Measurements from ENCODE around the gene ZNF662. TPM values are rescaled to one million over a fixed set of nuclear protein-coding genes. Genes with fewer than 3 reads are reported as not detected.

ZNF662 gene
- 10 to 100 TPM in 2 of 3 donors, 1 to 10 TPM in 1; 6.7 to 14.4 (median 13.6) TPM for total RNA-seq
- long read RNA-seq, donor 1, partial matches to known transcripts, result 0 of 1 reads
- long read RNA-seq, donor 1, other reads (novel, unspliced or antisense), result 1 of 1 reads
- long read RNA-seq, donor 2, partial matches to known transcripts, result 0 of 3 reads
- long read RNA-seq, donor 2, other reads (novel, unspliced or antisense), result 3 of 3 reads

- Histone ChIP-seq H3K4me3 (peak within 1 kb of the TSS; percentile 35), H3K9me3 (no peaks in the 10 kb centered on the region), H3K36me3 (ENCODE audit: low read depth) (no peaks in the 10 kb centered on the region), H3K4me1 (ENCODE audit: low read depth) (no peaks in the 10 kb centered on the region)
- intact Hi-C loops (cut with DNase I, micrococcal nuclease), result no loop called here
- DNase-seq (peak; percentile 54 to 70 (median 55)), ATAC-seq (peak; percentile 91)
- TF ChIP-seq CTCF (IDR thresholded peaks at IDR 0.05), result no peak
These were observed at the start of gene ZNF662 for GRCh38 chr3:42906070-42906847. TSS of gene ZNF662 (plus strand) at chr3:42906142. CDS start at chr3:42908115, 1,973 bp downstream.

GRCh38 chr3:42856544-42856943, 49.4 kb upstream of the ZNF662 start:
- Histone ChIP-seq H3K9me3 (no peaks in the 10 kb centered on the region), H3K4me3 (no peak overlapping the region), H3K36me3 (ENCODE audit: low read depth) (no peaks in the 10 kb centered on the region), H3K4me1 (ENCODE audit: low read depth) (no peaks in the 10 kb centered on the region)
- no peak for DNase-seq
- no peak for ATAC-seq
- intact Hi-C loops (cut with DNase I, micrococcal nuclease), result no loop called here
- TF ChIP-seq CTCF (IDR thresholded peaks at IDR 0.05), result no peak

- no peak for DNase-seq
- intact Hi-C loops (cut with DNase I, micrococcal nuclease), result no loop called here
- Histone ChIP-seq H3K36me3 (ENCODE audit: low read depth) (no peaks in the 10 kb centered on the region), H3K4me1 (ENCODE audit: low read depth) (no peaks in the 10 kb centered on the region), H3K4me3 (no peak overlapping the region), H3K9me3 (no peaks in the 10 kb centered on the region)
- no peak for TF ChIP-seq CTCF (IDR thresholded peaks at IDR 0.05)
- ATAC-seq, result no peak
These were observed 41.5 kb upstream of the ZNF662 start for GRCh38 chr3:42864321-42864950.

- no peaks in the 10 kb centered on the region for H3K9me3 ChIP-seq
- no peak for TF ChIP-seq CTCF (IDR thresholded peaks at IDR 0.05)
- ATAC-seq (no peak), DNase-seq (no peak)
- intact Hi-C loops (cut with DNase I, micrococcal nuclease), result no loop called here
- H3K4me3 ChIP-seq, result no peak overlapping the region
- H3K4me1 ChIP-seq (ENCODE audit: low read depth), result no peaks in the 10 kb centered on the region
- no peaks in the 10 kb centered on the region for H3K36me3 ChIP-seq (ENCODE audit: low read depth)
These were observed 40.7 kb upstream of the ZNF662 start for GRCh38 chr3:42865256-42865655.

- no peaks in the 10 kb centered on the region for H3K4me1 ChIP-seq (ENCODE audit: low read depth)
- no peak for ATAC-seq
These were observed 38.8 kb upstream of the ZNF662 start for GRCh38 chr3:42867138-42867537.

More at GRCh38 chr3:42867138-42867537, 38.8 kb upstream of the ZNF662 start:
- no peaks in the 10 kb centered on the region for H3K36me3 ChIP-seq (ENCODE audit: low read depth)
- no peak for TF ChIP-seq CTCF (IDR thresholded peaks at IDR 0.05)
- no peak overlapping the region for H3K4me3 ChIP-seq
- H3K9me3 ChIP-seq, result no peaks in the 10 kb centered on the region
- no peak for DNase-seq
- intact Hi-C loops (cut with DNase I, micrococcal nuclease), result no loop called here

Data from mucosa of descending colon (tissue), 3 donors.